ENCODE data around the gene GRM5.

DNA sequence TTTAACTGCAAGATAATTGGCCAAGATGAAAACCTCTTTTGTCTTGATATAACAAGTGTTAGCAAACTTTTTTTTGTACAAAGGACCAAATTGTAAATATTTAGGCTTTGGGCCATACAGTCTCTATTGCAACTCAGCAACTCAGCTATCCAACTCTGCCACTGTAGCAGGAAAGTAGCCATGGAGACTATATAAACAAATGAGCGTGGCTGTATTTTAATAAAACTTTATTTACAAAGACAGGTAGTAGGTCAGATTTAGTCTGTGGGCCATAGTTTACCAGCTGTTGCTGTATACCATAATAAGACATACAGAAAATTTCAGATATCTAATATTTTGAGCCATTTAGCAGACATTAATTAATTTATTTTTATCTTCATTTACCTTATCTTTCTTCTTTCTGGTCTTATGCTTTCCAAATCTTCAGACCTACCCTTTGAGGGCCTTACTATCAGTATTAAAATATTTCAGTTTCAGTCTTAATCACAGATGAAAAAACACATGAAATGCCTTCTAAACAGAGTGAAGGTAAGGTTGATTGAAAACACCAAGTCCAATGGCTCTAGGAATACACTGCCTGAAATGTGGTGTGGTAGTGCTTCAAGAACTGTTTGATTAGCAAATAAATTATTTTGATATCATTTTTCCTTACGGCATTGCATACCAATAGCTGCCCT lies 471.4 kb downstream of the GRM5 start:
- TF ChIP-seq, protein P1, sequence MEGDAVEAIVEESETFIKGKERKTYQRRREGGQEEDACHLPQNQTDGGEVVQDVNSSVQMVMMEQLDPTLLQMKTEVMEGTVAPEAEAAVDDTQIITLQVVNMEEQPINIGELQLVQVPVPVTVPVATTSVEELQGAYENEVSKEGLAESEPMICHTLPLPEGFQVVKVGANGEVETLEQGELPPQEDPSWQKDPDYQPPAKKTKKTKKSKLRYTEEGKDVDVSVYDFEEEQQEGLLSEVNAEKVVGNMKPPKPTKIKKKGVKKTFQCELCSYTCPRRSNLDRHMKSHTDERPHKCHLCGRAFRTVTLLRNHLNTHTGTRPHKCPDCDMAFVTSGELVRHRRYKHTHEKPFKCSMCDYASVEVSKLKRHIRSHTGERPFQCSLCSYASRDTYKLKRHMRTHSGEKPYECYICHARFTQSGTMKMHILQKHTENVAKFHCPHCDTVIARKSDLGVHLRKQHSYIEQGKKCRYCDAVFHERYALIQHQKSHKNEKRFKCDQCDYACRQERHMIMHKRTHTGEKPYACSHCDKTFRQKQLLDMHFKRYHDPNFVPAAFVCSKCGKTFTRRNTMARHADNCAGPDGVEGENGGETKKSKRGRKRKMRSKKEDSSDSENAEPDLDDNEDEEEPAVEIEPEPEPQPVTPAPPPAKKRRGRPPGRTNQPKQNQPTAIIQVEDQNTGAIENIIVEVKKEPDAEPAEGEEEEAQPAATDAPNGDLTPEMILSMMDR (IDR thresholded peaks at IDR 0.05), result no peak
- no peak for TF ChIP-seq POLR2A (IDR thresholded peaks at IDR 0.05)
- no peak for TF ChIP-seq POLR2AphosphoS5 (IDR thresholded peaks at IDR 0.05)
